SH-SY5Y (cell line): ENCODE results near the gene ALG9.

Source experiments
- GATA2 ChIP-seq: IDR thresholded peaks from 2 replicates; pipeline ENCODE4 v1.6.1; 2011; ENCODE audit warnings: mild to moderate bottlenecking, low read depth, low read length
- GATA3 ChIP-seq: IDR thresholded peaks from 2 replicates; pipeline ENCODE4 v1.6.1; 2011; ENCODE audit warnings: low read depth, mild to moderate bottlenecking, low read length, moderate library complexity

- TF ChIP-seq GATA3 (no peak), GATA2 (no peak)
These were observed 45.4 kb upstream of the ALG9 start for GRCh38 chr11:111916768-111917167.
